GM23338 (cell line): Measurements from ENCODE around the gene RAC2. TPM values are rescaled to one million over a fixed set of nuclear protein-coding genes. Genes with fewer than 3 reads are reported as not detected.

Source experiments
- ATAC-seq: fragments of 200-7000 bp; cut with Tn5 transposase; 3 replicates; pipeline ENCODE4 v1.9.1; 2020
- DNase-seq: peaks from one replicate; pipeline ENCODE4 v3.0.0-alpha.2; 2015; ENCODE audit warnings: low spot score
- H2AFZ ChIP-seq: fragments of 200-600 bp; sonication (generic); 2 replicates; pipeline ENCODE4 v1.8.0; 2016; ENCODE audit warnings: antibody characterized with exemption, mild to moderate bottlenecking, moderate library complexity
- H3F3A ChIP-seq: fragments of 200-600 bp; sonication (generic); replicated peaks from 2 replicates; pipeline ENCODE4 v1.8.0; 2017; ENCODE audit warnings: antibody characterized with exemption, mixed run types, low read depth
- H3K27ac ChIP-seq: fragments of 200-600 bp; sonication (generic); 2 replicates; pipeline ENCODE4 v1.6.1; 2016; ENCODE audit warnings: low read depth
- H3K27me3 ChIP-seq: fragments of 200-600 bp; sonication (generic); 2 replicates; pipeline ENCODE4 v1.8.0; 2016; ENCODE audit warnings: mild to moderate bottlenecking, mixed run types, moderate library complexity; ENCODE audit not compliant: insufficient read depth
- H3K36me3 ChIP-seq: fragments of 200-600 bp; sonication (generic); 2 replicates; pipeline ENCODE4 v1.8.0; 2016; ENCODE audit warnings: mild to moderate bottlenecking; ENCODE audit not compliant: insufficient read depth
- H3K4me1 ChIP-seq: fragments of 200-600 bp; sonication (generic); 2 replicates; pipeline ENCODE4 v1.8.0; 2016; ENCODE audit warnings: mild to moderate bottlenecking, moderate library complexity; ENCODE audit not compliant: insufficient read depth
- H3K4me2 ChIP-seq: fragments of 200-600 bp; sonication (generic); 2 replicates; pipeline ENCODE4 v1.7.1; 2017; ENCODE audit warnings: mixed run types
- H3K4me3 ChIP-seq: fragments of 200-600 bp; sonication (generic); 2 replicates; pipeline ENCODE4 v1.6.1; 2016; ENCODE audit warnings: mixed run types
- H3K79me2 ChIP-seq: fragments of 200-600 bp; sonication (generic); replicated peaks from 2 replicates; pipeline ENCODE4 v1.8.0; 2017; ENCODE audit warnings: mild to moderate bottlenecking; ENCODE audit not compliant: insufficient read depth
- H3K9me2 ChIP-seq: fragments of 200-600 bp; sonication (generic); 2 replicates; pipeline ENCODE4 v1.8.0; 2017; ENCODE audit not compliant: insufficient read depth
- H4K20me1 ChIP-seq: fragments of 200-600 bp; sonication (generic); replicated peaks from 2 replicates; pipeline ENCODE4 v1.8.0; 2017; ENCODE audit warnings: mild to moderate bottlenecking; ENCODE audit not compliant: insufficient read depth
- H3K27ac Mint-ChIP-seq: 2 replicates; pipeline ENCODE4 v1.8.0; 2020; ENCODE audit warnings: inconsistent platforms, mild to moderate bottlenecking, moderate library complexity, mixed read lengths
- H3K27me3 Mint-ChIP-seq: 3 replicates; pipeline ENCODE4 v1.8.0; 2022; ENCODE audit warnings: low read depth, mild to moderate bottlenecking, moderate library complexity, mixed read lengths, inconsistent platforms; ENCODE audit not compliant: insufficient read depth, poor library complexity
- H3K36me3 Mint-ChIP-seq: 3 replicates; pipeline ENCODE4 v1.8.0; 2021; ENCODE audit warnings: low read depth, mild to moderate bottlenecking, inconsistent platforms, moderate library complexity, mixed read lengths
- H3K4me1 Mint-ChIP-seq: 3 replicates; pipeline ENCODE4 v1.8.0; 2020; ENCODE audit warnings: mild to moderate bottlenecking, inconsistent platforms, mixed read lengths
- H3K4me3 Mint-ChIP-seq: 3 replicates; pipeline ENCODE4 v1.8.0; 2021; ENCODE audit warnings: moderate library complexity, mild to moderate bottlenecking, inconsistent platforms, mixed read lengths
- H3K9me3 Mint-ChIP-seq: 3 replicates; pipeline ENCODE4 v1.8.0; 2020; ENCODE audit warnings: moderate library complexity, mild to moderate bottlenecking, inconsistent platforms, mixed read lengths
- CREB1 ChIP-seq: fragments of 250-450 bp; sonication (Bioruptor Pico); IDR thresholded peaks from 2 replicates; pipeline ENCODE4 v1.5.0; 2020; ENCODE audit warnings: low read depth, mild to moderate bottlenecking, moderate library complexity
- EZH2 ChIP-seq: fragments of 200-600 bp; sonication (generic); IDR thresholded peaks from one replicate; pipeline ENCODE4 v1.8.0; 2017; ENCODE audit warnings: antibody characterized with exemption, mild to moderate bottlenecking, low read depth; ENCODE audit not compliant: unreplicated experiment
- EZH2phosphoT487 ChIP-seq: fragments of 200-600 bp; sonication (generic); IDR thresholded peaks from one replicate; pipeline ENCODE4 v1.8.1; 2018; ENCODE audit warnings: antibody characterized with exemption; ENCODE audit not compliant: unreplicated experiment
- NANOG ChIP-seq: IDR thresholded peaks from 2 replicates; pipeline ENCODE4 v1.6.1; 2016; ENCODE audit warnings: antibody characterized with exemption, borderline replicate concordance
- STAT1 ChIP-seq: IDR thresholded peaks from one replicate; pipeline ENCODE4 v1.6.1; 2016; ENCODE audit warnings: antibody characterized with exemption; ENCODE audit not compliant: unreplicated experiment
- ZNF331 ChIP-seq: fragments of 250-450 bp; sonication (Bioruptor Pico); IDR thresholded peaks from 2 replicates; pipeline ENCODE4 v1.5.0; 2020; ENCODE audit warnings: low read depth, mild to moderate bottlenecking, moderate library complexity
- polyA plus RNA-seq: library from polyadenylated mRNA; unstranded; fragments of >200 nt; fragmentation: Nextera tagmentation; extraction: Ambion mirVana; gene quantifications from 2 replicates; pipeline ENCODE4 v1.2.1, GENCODE V29; 2016
- total RNA-seq: library from RNA; depleted of rRNA; stranded (reverse); fragments of >200 nt; shearing (Covaris generic); gene quantifications from 2 replicates; pipeline ENCODE4 v1.2.3, GENCODE V29; 2014
- TF ChIP-seq, protein P1 (sequence below), 2 experiments: fragments of 200-600 bp in 1 of 2; sonication (generic) in 1 of 2; conservative IDR thresholded peaks; 2 replicates each; pipeline versions ENCODE4 v1.5.1 to v1.6.1; 2016 to 2017; ENCODE audit warnings: antibody characterized with exemption in 2 of 2, low read depth in 2 of 2, mild to moderate bottlenecking in 2 of 2, moderate library complexity in 1 of 2

Gene RAC2
- total and polyA plus RNA-seq, 2 experiments from 2014 or later: 2.4 to 2.7 TPM

DNA sequence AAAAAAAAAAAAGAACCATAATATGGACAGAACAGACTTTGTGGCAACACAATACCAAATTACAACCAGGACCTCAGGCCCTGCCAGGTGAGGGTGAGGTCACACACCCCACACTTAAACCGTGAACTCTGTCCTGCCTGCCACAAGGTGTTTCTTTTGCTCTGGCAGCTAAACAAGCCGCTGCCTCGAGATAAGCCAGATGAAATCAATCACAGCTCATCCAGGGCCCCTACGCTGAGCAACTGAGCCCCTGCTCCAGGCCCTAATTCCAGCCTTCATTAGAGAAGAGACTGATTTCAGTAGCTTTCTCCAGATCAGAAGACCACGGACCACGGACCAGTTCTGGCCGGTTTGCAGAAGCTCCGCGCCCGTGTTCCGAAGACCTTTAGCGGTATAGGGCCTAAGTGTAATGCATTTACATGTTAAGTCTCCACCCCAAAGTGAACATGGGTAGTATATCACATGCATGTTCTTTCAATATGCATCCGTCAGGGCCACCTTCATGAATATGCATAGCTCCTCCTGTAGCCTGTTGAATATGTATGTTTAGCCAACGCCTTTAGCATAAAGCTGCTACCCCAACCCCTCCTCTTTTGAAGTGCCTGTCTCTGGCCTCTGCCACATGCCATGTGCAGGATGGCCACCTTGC, 14.8 kb upstream of the RAC2 start (continued):
- no peak for TF ChIP-seq ZNF331 (CRISPR knock-in tag)
- no peak for TF ChIP-seq CREB1 (CRISPR knock-in tag)
- no peak for TF ChIP-seq NANOG
- TF ChIP-seq EZH2phosphoT487: no peak
- TF ChIP-seq EZH2: no peak
- no peak for TF ChIP-seq STAT1
- TF ChIP-seq, protein P1, sequence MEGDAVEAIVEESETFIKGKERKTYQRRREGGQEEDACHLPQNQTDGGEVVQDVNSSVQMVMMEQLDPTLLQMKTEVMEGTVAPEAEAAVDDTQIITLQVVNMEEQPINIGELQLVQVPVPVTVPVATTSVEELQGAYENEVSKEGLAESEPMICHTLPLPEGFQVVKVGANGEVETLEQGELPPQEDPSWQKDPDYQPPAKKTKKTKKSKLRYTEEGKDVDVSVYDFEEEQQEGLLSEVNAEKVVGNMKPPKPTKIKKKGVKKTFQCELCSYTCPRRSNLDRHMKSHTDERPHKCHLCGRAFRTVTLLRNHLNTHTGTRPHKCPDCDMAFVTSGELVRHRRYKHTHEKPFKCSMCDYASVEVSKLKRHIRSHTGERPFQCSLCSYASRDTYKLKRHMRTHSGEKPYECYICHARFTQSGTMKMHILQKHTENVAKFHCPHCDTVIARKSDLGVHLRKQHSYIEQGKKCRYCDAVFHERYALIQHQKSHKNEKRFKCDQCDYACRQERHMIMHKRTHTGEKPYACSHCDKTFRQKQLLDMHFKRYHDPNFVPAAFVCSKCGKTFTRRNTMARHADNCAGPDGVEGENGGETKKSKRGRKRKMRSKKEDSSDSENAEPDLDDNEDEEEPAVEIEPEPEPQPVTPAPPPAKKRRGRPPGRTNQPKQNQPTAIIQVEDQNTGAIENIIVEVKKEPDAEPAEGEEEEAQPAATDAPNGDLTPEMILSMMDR (conservative IDR thresholded peaks at IDR 0.05; ENCODE audit: low read depth in 2 of 2): no peak

DNA sequence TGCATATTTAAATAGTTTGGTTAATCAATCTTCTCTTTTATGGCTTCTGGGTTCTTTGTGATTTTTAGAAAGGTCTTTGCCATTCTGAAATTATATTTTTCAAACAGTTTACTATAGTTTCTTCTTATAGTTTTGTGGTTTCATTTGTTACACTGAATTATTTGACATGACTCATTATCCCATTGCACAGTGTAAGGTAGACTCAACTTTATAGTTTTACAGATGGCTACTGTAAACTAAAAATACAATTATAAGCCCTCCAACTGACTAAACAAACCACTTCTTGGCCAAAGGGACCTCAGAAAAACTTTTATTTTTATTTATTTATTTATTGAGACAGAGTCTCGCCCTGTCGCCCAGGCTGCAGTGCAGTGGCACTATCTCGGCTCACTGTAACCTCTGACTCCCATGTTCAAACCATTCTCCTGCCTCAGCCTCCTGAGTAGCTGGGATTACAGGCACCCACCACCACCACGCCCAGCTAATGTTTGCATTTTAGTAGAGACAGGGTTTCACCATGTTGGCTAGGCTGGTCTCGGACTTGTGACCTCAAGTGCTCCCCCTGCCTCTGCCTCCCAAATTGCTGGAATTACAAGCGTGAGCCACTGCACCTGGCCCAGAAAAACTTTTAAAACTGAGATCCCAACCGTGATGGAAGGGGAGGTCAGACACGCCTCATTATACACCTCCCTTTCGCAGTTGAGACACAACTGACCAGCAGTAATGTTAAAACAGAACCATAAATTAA, 14.1 kb upstream of the RAC2 start:
- Histone ChIP-seq H3F3A (no peaks in the 10 kb centered on the region), H4K20me1 (no peaks in the 10 kb centered on the region), H3K79me2 (no peaks in the 10 kb centered on the region), H3K27ac (no peak overlapping the region), H3K27me3 (peaks cover 6% of the 10 kb centered on the region), H3K9me2 (no peaks in the 10 kb centered on the region), H3K36me3 (no peaks in the 10 kb centered on the region), H3K4me2 (no peak overlapping the region), H3K4me3 (no peak overlapping the region), H3K4me1 (peaks cover 15% of the 10 kb centered on the region; the same call in 1 of the 2 replicates), H2AFZ (no peak overlapping the region)
- Mint-ChIP-seq H3K4me3 (no peak overlapping the region), H3K27me3 (peaks cover 31% of the 10 kb centered on the region), H3K4me1 (peaks cover 27% of the 10 kb centered on the region), H3K27ac (no peak overlapping the region), H3K9me3 (peaks cover 2% of the 10 kb centered on the region), H3K36me3 (no peaks in the 10 kb centered on the region)
- peak; percentile 51 for DNase-seq
- ATAC-seq: peak; percentile 8; the same call in 1 of the 3 replicates
- no peak for TF ChIP-seq EZH2phosphoT487
- TF ChIP-seq, protein P1 (conservative IDR thresholded peaks at IDR 0.05; ENCODE audit: low read depth in 2 of 2): peak; percentile 26 to 38; a peak in 3 of 4 replicates
